Tibial artery (tissue), 4 donors: Measurements from ENCODE around the gene TIMP4.
A peak's percentile ranks its signal among the peaks of the same experiment; 100 is the strongest.

Source experiments
- DNase-seq, 2 donors: peaks; one replicate each; pipeline ENCODE4 v3.0.0-alpha.2; 2019
- H3K27ac ChIP-seq, 2 donors: fragments of 200-600 bp; sonication (generic) in 1 of 2; 1 replicate in 1 of 2; 2 replicates in 1 of 2; pipeline ENCODE4 v1.5.1; 2018 to 2019; ENCODE audit warnings: mild to moderate bottlenecking in 1 of 2
- H3K27me3 ChIP-seq, 2 donors: fragments of 200-600 bp; sonication (generic) in 1 of 2; one replicate each; pipeline versions ENCODE4 v1.5.1 to v1.6.0; 2016 to 2019
- H3K36me3 ChIP-seq, 3 donors: fragments of 200-600 bp; sonication (generic) in 2 of 3; one replicate each; pipeline ENCODE4 v1.5.1; 2016 to 2019; ENCODE audit warnings: mild to moderate bottlenecking in 2 of 3
- H3K4me1 ChIP-seq, 4 donors: fragments of 200-600 bp; sonication (generic) in 2 of 4; 1 replicate in 3 of 4; 2 replicates in 1 of 4; pipeline ENCODE4 v1.5.1; 2016 to 2019
- H3K4me3 ChIP-seq, 2 donors: fragments of 200-600 bp; sonication (generic) in 1 of 2; 1 replicate in 1 of 2; 2 replicates in 1 of 2; pipeline ENCODE4 v1.5.1; 2018 to 2019; ENCODE audit warnings: mild to moderate bottlenecking in 2 of 2
- H3K9me3 ChIP-seq, 3 donors: fragments of 200-600 bp; sonication (generic) in 1 of 3; one replicate each; pipeline ENCODE4 v1.5.1; 2016 to 2019
- intact Hi-C: fragments of 100-400 bp; cut with DNase I; formaldehyde crosslinking; loops from one replicate; pipeline ENCODE4 v1.15.0; 2023; ENCODE audit warnings: low total_unique reads
- TF ChIP-seq, protein P1 (sequence below), 2 experiments: fragments of 200-600 bp in 1 of 2; fragments of 450-650 bp in 1 of 2; IDR thresholded peaks; one replicate each; pipeline ENCODE4 v1.5.1; 2017 to 2019; ENCODE audit warnings: antibody characterized with exemption in 2 of 2, mild to moderate bottlenecking in 1 of 2, moderate library complexity in 1 of 2

TIMP4 gene

DNA sequence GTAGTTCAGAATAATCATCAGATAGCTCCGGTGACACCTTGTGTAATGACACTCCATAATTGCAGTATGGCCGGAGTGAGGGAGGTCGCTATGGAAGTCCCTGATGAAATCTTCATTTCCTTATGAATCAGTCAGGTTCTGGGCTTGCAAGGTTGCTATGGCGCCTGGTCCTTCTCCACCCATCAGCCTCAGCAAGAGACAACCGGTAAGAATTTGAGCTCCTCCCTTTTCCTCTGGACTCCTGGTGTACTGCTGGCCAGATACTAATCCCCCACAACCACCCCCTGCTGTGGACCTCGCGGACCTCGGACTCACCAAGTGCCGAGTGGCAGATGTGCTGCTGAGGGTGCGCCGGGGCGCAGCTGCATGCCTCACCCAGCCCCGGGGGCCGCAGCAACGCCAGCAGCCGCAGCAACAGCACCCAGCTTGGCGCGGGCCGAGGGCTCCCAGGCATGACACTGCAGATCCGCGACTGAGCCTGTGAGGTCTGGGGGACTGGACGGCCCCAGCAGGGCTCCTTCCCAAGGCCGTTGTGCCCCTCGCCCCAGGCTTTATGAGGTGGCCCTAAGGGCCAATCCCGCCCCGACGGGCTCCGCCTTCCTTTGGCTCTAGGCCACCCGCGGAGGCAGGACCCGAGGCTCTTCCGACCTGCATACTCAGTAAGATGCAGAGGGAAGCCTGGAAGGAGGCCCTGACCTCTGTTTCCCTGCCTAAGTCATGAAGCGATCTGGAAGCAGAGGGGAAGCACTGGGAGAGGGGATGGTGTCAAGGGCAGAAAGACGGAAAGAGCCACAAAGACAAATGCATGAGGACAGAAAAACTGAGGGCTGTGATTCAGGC, at the start of gene TIMP4:
Gene TIMP4 (minus strand): TSS at position 526 of the 840 bp plus-strand sequence. CDS start 72 bp downstream, at position 454.
- TF ChIP-seq, protein P1, sequence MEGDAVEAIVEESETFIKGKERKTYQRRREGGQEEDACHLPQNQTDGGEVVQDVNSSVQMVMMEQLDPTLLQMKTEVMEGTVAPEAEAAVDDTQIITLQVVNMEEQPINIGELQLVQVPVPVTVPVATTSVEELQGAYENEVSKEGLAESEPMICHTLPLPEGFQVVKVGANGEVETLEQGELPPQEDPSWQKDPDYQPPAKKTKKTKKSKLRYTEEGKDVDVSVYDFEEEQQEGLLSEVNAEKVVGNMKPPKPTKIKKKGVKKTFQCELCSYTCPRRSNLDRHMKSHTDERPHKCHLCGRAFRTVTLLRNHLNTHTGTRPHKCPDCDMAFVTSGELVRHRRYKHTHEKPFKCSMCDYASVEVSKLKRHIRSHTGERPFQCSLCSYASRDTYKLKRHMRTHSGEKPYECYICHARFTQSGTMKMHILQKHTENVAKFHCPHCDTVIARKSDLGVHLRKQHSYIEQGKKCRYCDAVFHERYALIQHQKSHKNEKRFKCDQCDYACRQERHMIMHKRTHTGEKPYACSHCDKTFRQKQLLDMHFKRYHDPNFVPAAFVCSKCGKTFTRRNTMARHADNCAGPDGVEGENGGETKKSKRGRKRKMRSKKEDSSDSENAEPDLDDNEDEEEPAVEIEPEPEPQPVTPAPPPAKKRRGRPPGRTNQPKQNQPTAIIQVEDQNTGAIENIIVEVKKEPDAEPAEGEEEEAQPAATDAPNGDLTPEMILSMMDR (IDR thresholded peaks at IDR 0.05), result no peak

DNA sequence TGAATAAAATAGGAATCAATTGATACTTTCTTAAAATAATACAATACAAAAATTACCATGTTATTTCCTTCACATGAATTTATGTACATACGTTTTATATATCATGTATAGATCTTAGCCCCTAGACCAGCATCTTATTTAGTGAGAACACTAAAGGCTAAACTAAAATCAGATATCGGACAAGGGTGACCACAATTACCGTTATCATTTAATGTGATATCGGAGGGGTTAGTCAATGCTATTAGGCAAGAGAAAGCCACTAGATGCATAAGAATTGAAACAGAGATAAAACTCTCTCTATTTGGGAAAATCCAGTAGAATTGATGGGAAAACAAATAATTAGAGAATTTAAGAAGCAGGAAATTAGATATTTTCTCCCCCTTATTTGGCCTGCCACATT, 46.5 kb upstream of the TIMP4 start:
- H3K4me1 ChIP-seq, result no peaks in the 10 kb centered on the region
- no peaks in the 10 kb centered on the region for H3K27me3 ChIP-seq
- H3K36me3 ChIP-seq, result no peaks in the 10 kb centered on the region
- intact Hi-C loops, result no loop called here
- no peak overlapping the region for H3K27ac ChIP-seq
- DNase-seq, result no peak
- peaks cover 0 to 2% (median 0%) of the 10 kb centered on the region in 3 donors for H3K9me3 ChIP-seq
- TF ChIP-seq, protein P1 (IDR thresholded peaks at IDR 0.05), result no peak
- no peak overlapping the region for H3K4me3 ChIP-seq

More for the DNA sequence above, at the start of gene TIMP4:
- H3K27ac ChIP-seq, result peak within 1 kb of the TSS; percentile 74 to 78
- peaks cover 0 to 13% (median 6%) of the 10 kb centered on the region in 3 donors for H3K36me3 ChIP-seq
- DNase-seq, result peak; percentile 39 to 77
- intact Hi-C loops, result no loop called here
- no peaks in the 10 kb centered on the region for H3K27me3 ChIP-seq
- peak within 1 kb of the TSS; percentile 57 to 58 for H3K4me3 ChIP-seq
- H3K9me3 ChIP-seq, result no peaks in the 10 kb centered on the region
- H3K4me1 ChIP-seq, result peaks cover 0 to 60% (median 39%) of the 10 kb centered on the region in 4 donors

DNA sequence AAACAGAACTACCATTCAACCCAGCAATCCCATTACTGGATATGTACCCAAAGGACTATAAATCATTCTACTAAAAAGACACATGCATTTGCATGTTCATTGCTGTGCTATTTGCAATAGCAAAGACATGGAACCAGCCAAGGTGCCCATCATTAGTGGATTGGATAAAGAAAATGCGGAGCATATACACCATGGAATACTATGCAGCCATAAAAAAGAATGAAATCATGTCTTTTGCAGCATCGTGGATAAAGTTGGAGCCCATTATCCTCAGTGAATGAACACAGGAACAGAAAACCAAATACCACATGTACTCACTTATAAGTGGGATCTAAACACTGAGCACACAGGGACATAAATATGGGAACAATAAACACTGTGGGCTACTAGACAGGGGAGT, 43.1 kb upstream of the TIMP4 start:
- intact Hi-C loops, result no loop called here
- Histone ChIP-seq H3K9me3 (no peaks in the 10 kb centered on the region), H3K27ac (no peak overlapping the region), H3K4me3 (no peak overlapping the region), H3K36me3 (no peaks in the 10 kb centered on the region), H3K27me3 (no peaks in the 10 kb centered on the region), H3K4me1 (peaks cover 0 to 4% (median 2%) of the 10 kb centered on the region in 4 donors)
- TF ChIP-seq, protein P1 (IDR thresholded peaks at IDR 0.05), result no peak
- no peak for DNase-seq

DNA sequence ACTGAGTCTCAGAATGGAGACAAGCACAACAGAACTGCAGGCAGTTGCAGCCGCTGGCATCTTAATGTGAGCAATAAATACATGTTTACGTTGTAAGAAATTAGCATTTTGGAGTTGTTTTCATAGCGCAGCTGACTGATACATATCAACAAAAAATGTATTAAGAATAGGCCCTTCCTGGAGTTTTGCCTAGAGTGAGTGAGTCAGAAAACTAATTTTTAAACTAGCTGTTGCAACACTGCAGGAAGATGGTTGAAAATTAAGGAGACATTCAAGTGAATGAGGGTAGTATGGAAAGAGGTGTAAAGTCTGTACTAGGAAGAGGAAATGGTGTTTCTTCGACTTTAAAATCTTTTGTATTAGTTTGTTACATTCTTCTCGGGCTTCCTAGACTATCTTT, 39.6 kb upstream of the TIMP4 start:
- H3K4me3 ChIP-seq, result no peak overlapping the region
- intact Hi-C loops, result loop anchor here (5.0 kb wide), 1 partner anchor 84 kb away; no protein-coding TSS in a partner anchor
- no peak overlapping the region for H3K27ac ChIP-seq
- DNase-seq, result no peak
- H3K27me3 ChIP-seq, result no peaks in the 10 kb centered on the region
- TF ChIP-seq, protein P1 (IDR thresholded peaks at IDR 0.05), result no peak
- no peaks in the 10 kb centered on the region for H3K9me3 ChIP-seq
- peaks cover 0 to 29% (median 18%) of the 10 kb centered on the region in 4 donors for H3K4me1 ChIP-seq
- no peaks in the 10 kb centered on the region for H3K36me3 ChIP-seq

DNA sequence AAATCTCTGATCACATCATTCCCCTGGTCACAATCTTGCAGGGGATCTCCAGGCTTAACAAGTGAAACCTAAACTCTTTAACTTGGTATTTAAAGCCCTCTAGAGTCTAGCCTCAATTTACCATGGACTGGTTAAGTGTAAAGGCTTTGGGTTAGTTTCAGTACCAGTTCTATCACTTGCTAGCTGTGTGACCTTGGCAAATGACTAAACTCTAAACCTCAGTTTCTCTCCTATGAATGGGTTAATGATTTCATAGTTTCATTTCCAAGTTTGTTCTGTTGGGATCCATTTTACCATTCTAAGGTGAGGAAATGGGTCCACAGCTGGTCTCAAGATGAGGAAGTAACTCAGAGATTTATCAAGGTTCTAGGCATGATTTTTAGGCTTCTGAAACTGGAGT, 38.8 kb upstream of the TIMP4 start:
- Histone ChIP-seq H3K27ac (no peak overlapping the region), H3K4me1 (peaks cover 0 to 38% (median 23%) of the 10 kb centered on the region in 4 donors), H3K36me3 (no peaks in the 10 kb centered on the region), H3K9me3 (no peaks in the 10 kb centered on the region), H3K27me3 (no peaks in the 10 kb centered on the region), H3K4me3 (no peak overlapping the region)
- no peak for DNase-seq
- TF ChIP-seq, protein P1 (IDR thresholded peaks at IDR 0.05), result no peak
- intact Hi-C loops, result loop anchor here (5.0 kb wide), 1 partner anchor 85 kb away; no protein-coding TSS in a partner anchor
